A673 (cell line): ENCODE measurements around the gene TEAD1. TPM values are rescaled to one million over a fixed set of nuclear protein-coding genes. Genes with fewer than 3 reads are reported as not detected.

Source experiments
- BruUV-seq: library from RNA; stranded (reverse); fragments of 400-500 nt; replicated peaks from 2 replicates; lab custom pipeline; 2021; lab: Mats Ljungman, UMichigan
- CTCF ChIA-PET: fragments of 300-600 bp; sonication (Branson Sonifier 250); formaldehyde crosslinking; loops from one replicate; lab custom pipeline; 2022; ENCODE audit warnings: antibody characterized with exemption; lab: Charles Lee
- POLR2A ChIA-PET: fragments of 300-600 bp; sonication (Branson Sonifier 250); formaldehyde crosslinking; loops from one replicate; lab custom pipeline; 2022; ENCODE audit warnings: antibody characterized with exemption; ENCODE audit not compliant: low non-redundant PET; lab: Charles Lee
- DNase-seq: peaks from one replicate; pipeline ENCODE4 v3.0.0-alpha.2; 2015; ENCODE audit warnings: low spot score
- H3K27ac ChIP-seq: fragments of 200-600 bp; sonication (generic); 2 replicates; pipeline ENCODE4 v1.5.1; 2016; ENCODE audit warnings: mixed run types, low read depth, mild to moderate bottlenecking, mixed read lengths, antibody characterized with exemption, low read length; ENCODE audit not compliant: poor library complexity, severe bottlenecking
- H3K27me3 ChIP-seq: fragments of 200-600 bp; sonication (generic); replicated peaks from 2 replicates; pipeline ENCODE4 v1.6.1; 2017; ENCODE audit warnings: mixed run types, low read depth, mild to moderate bottlenecking, mixed read lengths, antibody characterized with exemption, low read length; ENCODE audit not compliant: insufficient read depth, poor library complexity
- H3K36me3 ChIP-seq: fragments of 200-600 bp; sonication (generic); 2 replicates; pipeline ENCODE4 v1.6.1; 2016; ENCODE audit warnings: mixed run types, mild to moderate bottlenecking, mixed read lengths, antibody characterized with exemption, low read length; ENCODE audit not compliant: insufficient read depth, poor library complexity, severe bottlenecking
- H3K4me1 ChIP-seq: fragments of 200-600 bp; sonication (generic); 2 replicates; pipeline ENCODE4 v1.6.1; 2017; ENCODE audit warnings: mixed run types, mild to moderate bottlenecking, mixed read lengths, antibody characterized with exemption, low read length; ENCODE audit not compliant: insufficient read depth, poor library complexity, severe bottlenecking
- H3K4me3 ChIP-seq: fragments of 200-600 bp; sonication (generic); 2 replicates; pipeline ENCODE4 v1.5.1; 2016; ENCODE audit warnings: low read depth, mixed run types, mild to moderate bottlenecking, mixed read lengths, low read length; ENCODE audit not compliant: poor library complexity, severe bottlenecking
- H3K9me3 ChIP-seq: fragments of 200-600 bp; sonication (generic); 2 replicates; pipeline ENCODE4 v1.6.1; 2016; ENCODE audit warnings: mixed run types, low read depth, mild to moderate bottlenecking, mixed read lengths, antibody characterized with exemption, low read length; ENCODE audit not compliant: poor library complexity, severe bottlenecking
- CTCF ChIP-seq: fragments of 300-800, 200-600 bp; sonication (generic); conservative IDR thresholded peaks from 2 replicates; pipeline ENCODE4 v1.5.1; 2017; ENCODE audit warnings: low read depth, mild to moderate bottlenecking, antibody characterized with exemption, low read length, moderate library complexity, mixed read lengths
- EZH2 ChIP-seq: fragments of 200-600 bp; sonication (generic); IDR thresholded peaks from 2 replicates; pipeline ENCODE4 v1.6.1; 2017; ENCODE audit warnings: borderline replicate concordance, low read depth, mild to moderate bottlenecking, mixed read lengths, antibody characterized with exemption, low read length; ENCODE audit not compliant: poor library complexity, severe bottlenecking
- intact Hi-C: fragments of 100-400 bp; cut with micrococcal nuclease; formaldehyde crosslinking; loops from one replicate; pipeline ENCODE4 v1.10.0; 2022; ENCODE audit not compliant: unreplicated experiment
- total RNA-seq: library from RNA; stranded (reverse); gene quantifications from 2 replicates; pipeline ENCODE4 v1.2.3, GENCODE V29; 2021

TEAD1 gene
- total RNA-seq, 1 experiment from 2014 or later: 81.8 TPM

GRCh38 chr11:12642040-12642439 is 32.2 kb upstream of the TEAD1 start:
- TF ChIP-seq CTCF (no peak), EZH2 (no peak)
- DNase-seq: no peak
- Histone ChIP-seq H3K27me3 (no peaks in the 10 kb centered on the region), H3K36me3 (no peaks in the 10 kb centered on the region), H3K27ac (no peak overlapping the region), H3K9me3 (no peaks in the 10 kb centered on the region), H3K4me3 (no peak overlapping the region), H3K4me1 (no peaks in the 10 kb centered on the region)
- intact Hi-C loops: no loop called here
- no TSS peak for BruUV-seq
- ChIA-PET POLR2A (interaction anchor here (0.6 kb wide), 1 partner anchor 177 kb away, joined by 4 read pairs; no protein-coding TSS in a partner anchor), CTCF (no interaction called here)

- Histone ChIP-seq H3K36me3 (no peaks in the 10 kb centered on the region), H3K4me1 (no peaks in the 10 kb centered on the region), H3K27ac (no peak overlapping the region), H3K9me3 (no peaks in the 10 kb centered on the region), H3K27me3 (no peaks in the 10 kb centered on the region), H3K4me3 (no peak overlapping the region)
- no peak for DNase-seq
- BruUV-seq: no TSS peak
- intact Hi-C loops: no loop called here
- no peak for TF ChIP-seq CTCF
- TF ChIP-seq EZH2: no peak
- ChIA-PET CTCF (no interaction called here), POLR2A (interaction anchor here (0.6 kb wide), 1 partner anchor 14 kb away, joined by 3 read pairs; no protein-coding TSS in a partner anchor)
Measured at GRCh38 chr11:12642806-12643428, 31.3 kb upstream of the TEAD1 start.

- POLR2A ChIA-PET: no interaction called here
- no peak for DNase-seq
- Histone ChIP-seq H3K27me3 (no peaks in the 10 kb centered on the region), H3K4me1 (no peaks in the 10 kb centered on the region), H3K27ac (no peak overlapping the region), H3K9me3 (no peaks in the 10 kb centered on the region), H3K36me3 (no peaks in the 10 kb centered on the region), H3K4me3 (no peak overlapping the region)
- BruUV-seq: no TSS peak
- no peak for TF ChIP-seq EZH2
- TF ChIP-seq CTCF: no peak
- intact Hi-C loops: no loop called here
- CTCF ChIA-PET: no interaction called here
Measured at GRCh38 chr11:12646478-12646877, 27.7 kb upstream of the TEAD1 start.
